ENCODE data around the gene NAPA.

The NAPA gene

DNA sequence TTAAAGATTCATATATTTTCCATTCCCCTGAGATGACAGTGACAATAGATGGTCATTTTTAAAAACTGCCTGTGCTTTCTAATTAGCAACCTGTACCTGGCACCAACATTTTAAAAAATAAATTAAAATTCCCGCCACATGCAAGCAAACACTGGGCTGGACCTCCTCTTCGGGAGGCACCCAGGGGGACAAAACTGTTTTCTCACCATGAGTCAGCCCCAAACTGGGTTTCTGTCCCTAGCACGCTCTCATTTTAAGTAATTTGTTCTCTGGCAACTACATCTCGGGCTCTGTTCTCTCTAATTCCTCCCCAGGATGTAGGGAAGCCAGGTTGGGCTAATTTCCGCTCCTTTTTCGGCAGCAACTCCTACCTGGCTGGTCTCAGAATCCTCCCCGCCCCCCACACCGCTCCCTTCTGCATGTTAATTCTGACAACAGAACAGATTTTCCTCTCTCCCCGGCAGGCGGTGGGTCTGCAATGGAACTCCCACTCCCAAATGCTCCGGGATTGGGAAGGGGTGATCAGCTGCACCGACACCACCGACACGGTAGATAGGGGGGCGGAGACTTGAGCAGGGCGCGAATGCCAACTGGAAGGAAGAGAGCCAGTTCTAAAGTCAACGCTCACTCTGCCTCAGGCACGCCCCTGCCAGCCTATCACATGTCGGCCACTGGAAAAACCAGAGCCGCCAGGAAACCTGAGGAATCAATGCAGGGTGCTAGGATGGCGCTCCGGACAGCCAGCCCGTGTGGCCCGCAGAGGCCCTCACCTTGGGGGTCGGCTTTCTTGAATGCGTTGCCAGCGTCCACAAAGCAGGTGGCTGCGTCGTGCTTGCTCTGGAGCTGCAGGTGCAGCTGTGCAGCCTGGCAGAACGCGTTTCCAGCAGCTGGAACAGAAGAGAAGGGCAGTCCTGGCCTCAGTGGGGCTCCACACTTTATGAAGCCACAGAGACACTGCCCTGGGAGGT, 14.7 kb downstream of the NAPA start:
- no peak for DNase-seq (ENCODE audit: low read depth)

GRCh38 chr19:47499371-47499770, 15.5 kb downstream of the NAPA start:
- no peak for DNase-seq (ENCODE audit: low read depth)

DNA sequence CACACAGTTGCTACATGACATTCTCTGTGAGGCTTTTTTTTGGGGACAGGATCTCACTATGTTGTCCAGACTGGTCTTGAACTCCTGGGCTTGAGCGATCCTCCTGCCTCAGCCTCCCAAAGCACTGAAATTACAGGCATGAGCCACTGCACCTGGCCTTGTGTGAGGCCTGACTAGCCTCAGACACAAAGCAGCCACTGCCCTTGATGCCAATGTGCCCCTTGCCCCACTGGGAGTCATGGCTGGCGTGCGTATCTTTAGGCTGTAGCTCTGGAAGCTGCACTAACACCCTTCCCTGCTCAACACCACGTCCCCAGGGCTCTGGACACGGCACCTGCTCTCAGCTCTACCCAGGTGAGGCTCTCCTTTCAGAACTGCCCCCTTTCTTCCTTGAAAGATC, 16.3 kb downstream of the NAPA start:
- no peak for DNase-seq (ENCODE audit: low read depth)

DNA sequence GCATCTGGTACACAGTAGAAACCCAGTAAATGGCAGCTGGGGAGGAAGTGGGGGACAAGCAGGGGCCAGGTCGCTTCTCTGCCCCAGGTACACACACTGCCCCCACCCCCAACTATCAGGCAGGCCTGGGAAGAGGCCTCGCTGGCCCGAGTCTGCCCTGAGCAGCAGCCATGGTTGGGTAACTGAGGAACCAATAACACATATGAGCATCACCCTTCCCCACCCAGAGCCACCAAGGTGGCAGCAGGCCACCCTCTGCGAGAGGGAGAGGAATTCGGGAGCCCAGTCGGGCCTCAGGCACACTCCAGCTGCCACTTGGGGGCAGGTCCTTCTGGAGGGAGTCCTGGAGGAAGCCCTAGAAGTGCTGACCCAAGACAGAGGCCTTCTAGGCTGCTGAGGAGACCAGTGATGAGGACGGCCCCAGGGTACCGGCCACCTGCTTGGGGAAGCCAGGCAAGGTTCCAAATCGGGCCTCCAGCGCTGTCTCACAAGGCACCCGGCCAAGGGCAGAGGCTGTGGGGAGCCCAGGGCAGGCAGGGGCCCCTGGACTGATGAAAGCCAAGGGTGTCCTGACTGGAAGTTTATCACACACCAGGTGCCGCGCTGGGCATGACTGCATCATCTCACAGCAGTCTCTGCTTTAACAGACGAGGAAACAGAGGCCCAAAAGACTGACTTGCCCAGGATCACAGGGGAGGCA, 16.9 kb downstream of the NAPA start:
- no peak for DNase-seq (ENCODE audit: low read depth)

DNA sequence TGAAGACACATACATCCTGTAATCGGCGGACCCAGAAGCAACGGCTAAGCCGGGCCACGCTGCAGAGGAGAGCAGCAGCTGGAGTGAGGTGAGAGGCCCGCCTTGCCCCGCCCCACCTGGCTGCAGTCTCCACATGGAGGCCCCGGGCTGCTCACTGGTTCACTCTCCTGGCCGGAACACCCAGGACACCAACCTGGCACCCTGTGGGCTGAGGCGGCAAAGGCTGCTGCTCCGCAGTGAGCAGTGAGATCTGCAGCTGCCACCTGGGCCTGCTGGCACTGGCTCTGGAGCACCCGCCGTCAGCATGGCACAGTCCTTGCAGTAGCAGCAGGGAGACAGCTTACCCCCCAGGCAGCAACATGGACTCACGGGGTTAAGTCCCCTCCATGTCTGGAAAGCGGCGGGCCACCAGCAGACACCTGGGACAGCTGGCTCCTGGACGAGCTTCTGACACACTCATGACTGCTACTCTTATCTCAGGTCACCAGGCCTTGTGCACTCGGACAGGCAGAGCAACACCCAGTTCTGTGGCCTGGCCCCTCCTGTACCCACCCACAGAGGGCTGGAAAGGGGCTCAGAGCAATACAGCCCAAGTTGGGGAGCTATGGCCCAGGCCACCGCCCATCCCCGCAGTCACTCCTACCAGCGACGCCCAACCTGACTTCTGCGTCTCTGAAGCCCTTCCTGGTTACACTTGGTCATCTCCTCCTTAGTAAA, 17.7 kb downstream of the NAPA start:
- no peak for DNase-seq (ENCODE audit: low read depth)

- DNase-seq (ENCODE audit: low read depth): no peak
These were observed 19.1 kb downstream of the NAPA start for GRCh38 chr19:47495478-47496372.

DNA sequence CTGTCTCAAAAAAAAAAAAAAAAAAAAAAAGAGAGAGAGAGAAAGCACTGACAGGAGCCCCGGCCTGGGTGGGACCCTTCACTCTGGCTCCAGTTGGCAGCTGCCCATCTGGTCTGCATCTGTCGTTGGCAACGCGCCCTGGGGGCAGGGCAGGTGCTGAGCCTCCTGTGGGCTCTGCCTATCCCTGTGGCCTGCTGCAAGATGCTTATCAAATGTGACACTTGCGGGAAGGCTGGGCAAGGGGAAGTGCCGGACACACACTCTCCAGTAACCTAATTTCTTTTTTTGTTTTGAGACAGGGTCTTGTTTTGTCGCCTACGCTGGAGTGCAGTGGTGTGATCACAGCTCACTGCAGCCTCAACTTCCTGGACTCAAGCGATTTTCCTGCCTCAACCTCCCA, 20.1 kb downstream of the NAPA start:
- DNase-seq (ENCODE audit: low read depth): no peak

DNA sequence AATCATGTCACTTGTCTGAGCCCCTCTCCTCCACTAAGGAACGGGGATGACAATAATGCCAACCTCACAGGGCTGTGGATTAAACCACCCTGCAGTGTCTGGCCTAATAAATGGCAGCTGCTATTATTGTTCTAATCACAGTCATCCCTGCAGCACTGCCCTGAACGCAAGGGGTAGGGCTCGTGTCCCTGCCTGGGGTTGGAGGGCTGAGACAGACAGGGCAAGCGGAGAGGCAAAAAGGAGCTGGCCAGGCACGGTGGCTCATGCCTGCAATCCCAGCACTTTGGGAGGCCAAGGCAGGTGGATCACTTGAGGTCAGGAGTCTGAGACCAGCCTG, 20.7 kb downstream of the NAPA start:
- no peak for DNase-seq (ENCODE audit: low read depth)

DNA sequence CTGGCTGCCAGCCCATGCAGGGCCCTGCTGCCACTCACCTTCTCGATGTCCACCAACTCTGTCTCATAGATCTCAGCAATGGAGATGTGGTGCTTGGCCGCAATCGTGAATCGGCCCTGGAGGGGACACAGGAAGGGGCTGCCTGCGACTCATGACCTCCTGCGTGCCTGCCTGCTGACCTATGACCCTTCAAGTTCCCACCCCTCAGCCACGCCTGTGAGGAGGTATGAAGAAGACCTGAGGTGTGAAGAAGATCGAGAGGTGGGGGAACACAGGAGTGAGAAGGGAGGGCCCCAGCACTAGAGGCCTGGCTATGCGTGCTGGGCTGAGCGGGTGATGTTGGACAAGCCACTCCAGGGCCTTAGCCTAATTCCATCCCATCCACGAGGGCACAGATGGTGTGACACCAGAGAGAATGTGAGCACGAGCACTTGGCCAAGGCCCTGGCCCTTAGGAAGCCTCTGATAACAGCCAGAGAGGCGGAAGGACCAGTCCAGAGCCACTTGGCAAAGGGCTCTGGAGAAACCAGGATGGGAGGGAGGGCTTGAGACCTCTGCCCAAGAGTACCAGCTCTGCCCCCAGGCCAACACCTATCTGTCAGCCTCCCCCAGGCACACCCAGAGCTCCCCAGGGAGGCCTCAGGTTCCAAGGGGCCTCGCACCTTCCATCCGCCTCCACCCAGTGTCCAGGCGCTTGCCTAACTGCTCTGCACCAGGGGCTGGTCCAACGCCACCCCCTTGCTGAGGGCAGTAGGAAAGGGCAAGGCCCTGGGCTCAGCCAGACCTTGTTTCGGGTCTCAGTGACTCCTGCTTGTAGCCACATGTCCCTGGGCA, 21.3 kb downstream of the NAPA start:
- no peak for DNase-seq (ENCODE audit: low read depth)

GRCh38 chr19:47492571-47493377, 22.1 kb downstream of the NAPA start:
- DNase-seq (ENCODE audit: low read depth): no peak

- DNase-seq (ENCODE audit: low read depth): no peak
These were observed 22.7 kb downstream of the NAPA start for GRCh38 chr19:47492137-47492533.

DNA sequence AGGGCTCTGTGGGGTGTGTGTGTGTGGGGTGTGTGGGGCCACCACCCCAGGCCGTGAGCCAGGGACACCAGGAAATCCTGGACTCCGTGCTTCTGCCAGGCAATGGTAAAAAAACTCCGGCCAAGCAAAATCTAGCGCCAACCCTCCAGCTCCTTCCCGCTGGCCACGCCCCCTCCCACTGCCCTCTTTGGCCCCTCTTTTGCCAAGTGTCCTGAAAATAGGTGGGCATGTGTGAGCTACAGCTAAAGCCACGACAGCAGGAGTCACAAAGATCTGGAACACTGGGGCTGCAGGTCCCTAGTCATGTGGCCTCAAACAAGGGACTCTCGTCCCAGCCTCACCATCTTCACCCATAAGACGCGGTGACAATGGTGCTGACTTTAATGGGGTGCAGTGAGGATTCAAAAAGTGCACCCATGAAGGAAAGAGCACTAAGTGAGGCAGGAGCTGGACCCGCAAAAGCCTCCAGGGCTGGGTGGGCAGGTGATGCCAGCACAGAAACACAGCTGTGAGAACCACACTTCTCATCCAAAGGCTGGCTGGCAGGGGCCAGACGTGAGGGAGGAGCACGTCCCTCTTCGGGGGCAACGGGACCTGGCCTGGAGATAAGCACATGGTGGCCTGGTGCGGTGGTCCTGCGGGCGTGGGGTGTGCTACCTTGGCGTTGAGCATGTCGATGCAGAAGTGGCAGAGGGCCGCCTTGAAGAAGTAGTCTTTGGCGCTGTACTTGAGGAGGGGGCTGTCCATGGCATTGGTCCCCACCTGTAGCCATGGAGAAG, 23.3 kb downstream of the NAPA start:
- no peak for DNase-seq (ENCODE audit: low read depth)

GRCh38 chr19:47490847-47491246, 24.0 kb downstream of the NAPA start:
- no peak for DNase-seq (ENCODE audit: low read depth)

DNA sequence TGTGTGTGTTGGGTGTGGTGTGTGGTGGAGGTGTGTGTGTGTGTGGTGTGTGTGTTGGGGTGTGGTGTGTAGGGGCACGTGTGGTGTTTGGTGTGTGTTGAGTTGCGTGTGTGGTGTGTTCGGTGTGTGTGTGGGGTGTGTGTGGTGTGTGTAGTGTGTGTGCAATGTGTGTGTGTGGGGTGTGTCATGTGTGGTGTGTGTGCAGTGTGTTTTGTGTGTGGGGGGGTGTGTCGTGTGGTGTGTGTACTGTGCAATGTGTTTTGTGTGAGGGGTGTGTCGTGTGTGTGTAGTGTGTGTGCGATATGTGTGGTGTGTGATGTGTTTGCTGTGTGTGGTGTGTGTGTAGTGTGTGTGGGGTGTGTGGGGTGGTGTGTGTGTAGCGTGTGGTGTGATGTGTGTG, 24.8 kb downstream of the NAPA start:
- DNase-seq (ENCODE audit: low read depth): no peak

DNA sequence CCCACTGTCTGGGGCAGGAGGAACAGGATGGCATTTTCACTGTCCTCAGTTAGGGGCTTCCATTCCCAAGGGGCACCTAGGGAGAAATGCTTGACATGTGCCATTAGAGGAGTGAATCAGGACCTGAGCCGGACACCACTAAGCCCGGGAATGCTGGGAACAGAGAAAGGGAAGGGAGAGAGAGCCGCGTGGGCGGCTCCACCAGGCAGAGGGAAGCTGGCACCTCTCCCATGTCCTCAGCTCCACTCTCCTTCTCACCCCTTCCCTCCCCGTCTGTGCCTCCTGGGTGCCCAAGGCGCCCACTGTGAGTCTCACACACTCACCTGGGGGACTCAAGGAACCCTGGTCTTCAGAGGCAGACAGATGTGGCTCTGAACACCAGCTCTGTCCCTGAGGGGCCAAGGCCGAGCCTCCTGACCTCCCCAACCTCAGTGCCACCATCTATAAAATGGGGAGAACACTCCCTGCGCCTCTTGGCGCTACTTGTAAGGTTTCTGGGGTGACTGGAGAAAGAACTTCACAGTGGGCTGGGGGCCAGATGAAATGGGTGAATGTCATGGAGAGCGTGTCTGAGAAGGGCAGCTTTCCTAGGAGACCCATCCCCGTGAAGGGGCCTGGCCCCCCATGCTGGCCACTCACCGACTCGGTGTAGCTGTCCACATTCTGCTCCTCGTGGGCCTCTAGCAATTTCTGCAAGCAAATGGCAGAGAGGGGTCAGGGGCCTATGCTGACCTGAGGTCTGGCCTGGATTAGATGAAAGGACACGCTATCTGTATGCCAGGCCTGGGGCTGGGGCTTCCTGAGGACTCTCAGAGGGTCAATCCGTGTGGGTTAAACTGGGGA, 25.6 kb downstream of the NAPA start:
- DNase-seq (ENCODE audit: low read depth): no peak

DNA sequence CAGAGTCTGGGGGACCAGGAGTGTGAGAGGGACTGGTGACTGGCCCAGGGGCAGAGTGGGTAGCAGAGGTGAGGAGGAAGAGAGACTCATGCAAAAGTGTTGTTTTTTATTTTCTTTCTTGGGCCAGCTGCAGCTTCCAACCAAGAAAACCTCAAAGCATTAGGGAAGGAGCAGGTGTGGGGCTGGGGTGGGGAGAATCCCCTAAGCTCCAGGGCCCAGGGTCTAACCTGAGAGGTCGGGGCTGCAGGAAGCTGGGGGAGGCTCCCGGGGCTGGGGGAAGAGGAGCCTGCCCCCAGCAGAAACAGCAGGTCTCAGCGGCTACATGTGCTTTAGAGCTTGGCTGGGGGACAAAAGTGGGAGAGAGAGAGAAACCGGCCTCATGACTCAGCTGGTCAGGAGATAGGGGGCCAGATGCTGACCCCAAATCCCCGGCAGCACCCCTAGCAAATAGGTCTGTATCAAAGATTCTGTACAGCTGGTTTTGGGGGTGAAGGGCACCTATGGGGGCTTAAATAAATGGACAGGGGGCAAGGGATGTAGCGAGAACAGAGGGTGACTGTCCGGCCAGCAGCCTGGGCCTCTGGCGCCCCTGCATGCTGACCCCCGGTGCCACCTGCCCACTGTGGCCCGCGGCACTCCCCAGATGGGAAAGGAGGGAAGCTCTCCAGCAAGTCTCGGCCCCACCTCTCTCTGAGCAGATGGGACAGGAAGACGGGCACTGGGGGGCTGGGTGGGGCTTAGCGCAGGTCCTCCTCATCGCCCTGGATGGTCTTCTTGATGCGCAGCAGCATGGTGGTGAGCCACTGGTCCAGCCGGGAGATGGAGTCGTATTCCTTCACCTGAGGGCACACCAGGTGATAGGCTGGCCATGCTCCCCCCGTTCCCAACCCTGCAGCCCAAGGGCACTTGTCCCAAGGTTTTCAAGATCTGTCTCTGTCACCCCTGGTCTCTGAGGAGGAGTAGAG, 27.0 kb downstream of the NAPA start:
- no peak for DNase-seq (ENCODE audit: low read depth)

GRCh38 chr19:47486900-47487299, 28.0 kb downstream of the NAPA start:
- DNase-seq (ENCODE audit: low read depth): no peak
